Liver (tissue), 9 donors: ENCODE measurements around the gene SEC11C. TPM values are rescaled to one million over a fixed set of nuclear protein-coding genes. Genes with fewer than 3 reads are reported as not detected.

Experiments used
- DNase-seq: peaks from one replicate; pipeline ENCODE4 v3.0.0-alpha.2; 2017; ENCODE audit warnings: low spot score
- H3K27ac ChIP-seq, 2 donors: one replicate each; pipeline ENCODE4 v1.7.0; 2013; ENCODE audit warnings: inconsistent platforms in 2 of 2, low read length in 2 of 2, control low read depth in 1 of 2, low read depth in 1 of 2, mild to moderate bottlenecking in 1 of 2
- H3K27me3 ChIP-seq, 4 donors: one replicate each; pipeline versions ENCODE4 v1.6.1 to v1.7.0; 2013; ENCODE audit warnings: low read length in 3 of 4, inconsistent platforms in 1 of 4, mild to moderate bottlenecking in 1 of 4, moderate library complexity in 1 of 4; ENCODE audit not compliant: control insufficient read depth in 4 of 4, insufficient read depth in 4 of 4
- H3K36me3 ChIP-seq, 4 donors: one replicate each; pipeline versions ENCODE4 v1.6.1 to v1.7.0; 2013; ENCODE audit warnings: low read length in 3 of 4, mild to moderate bottlenecking in 3 of 4, low read depth in 1 of 4, moderate library complexity in 1 of 4; ENCODE audit not compliant: control insufficient read depth in 4 of 4, insufficient read depth in 3 of 4
- H3K4me1 ChIP-seq, 4 donors: one replicate each; pipeline versions ENCODE4 v1.6.1 to v1.7.0; 2013; ENCODE audit warnings: low read length in 3 of 4, mild to moderate bottlenecking in 3 of 4, moderate library complexity in 1 of 4; ENCODE audit not compliant: control insufficient read depth in 4 of 4, insufficient read depth in 4 of 4
- H3K4me3 ChIP-seq, 3 donors: one replicate each; pipeline versions ENCODE4 v1.6.1 to v1.7.0; 2013; ENCODE audit warnings: low read length in 3 of 3, control low read depth in 1 of 3, low read depth in 1 of 3, mild to moderate bottlenecking in 1 of 3
- H3K9ac ChIP-seq, 2 donors: one replicate each; pipeline ENCODE4 v1.7.0; 2013; ENCODE audit warnings: low read length in 2 of 2, mild to moderate bottlenecking in 2 of 2, moderate library complexity in 2 of 2, control low read depth in 1 of 2, low read depth in 1 of 2
- H3K9me3 ChIP-seq, 4 donors: one replicate each; pipeline versions ENCODE4 v1.6.1 to v1.7.0; 2013; ENCODE audit warnings: low read length in 3 of 4; ENCODE audit not compliant: control insufficient read depth in 4 of 4
- EGR1 ChIP-seq, 2 donors: IDR thresholded peaks; 2 replicates each; pipeline ENCODE4 v1.6.1; 2016 to 2018; ENCODE audit warnings: antibody characterized with exemption in 2 of 2, low read depth in 2 of 2
- FOXA1 ChIP-seq: IDR thresholded peaks from 2 replicates; pipeline ENCODE4 v1.6.1; 2016; ENCODE audit warnings: antibody characterized with exemption
- FOXA2 ChIP-seq: IDR thresholded peaks from 2 replicates; pipeline ENCODE4 v1.6.1; 2016; ENCODE audit warnings: antibody characterized with exemption
- GABPA ChIP-seq, 2 donors: IDR thresholded peaks in 1 of 2; conservative IDR thresholded peaks in 1 of 2; 2 replicates each; pipeline ENCODE4 v1.6.1; 2016; ENCODE audit warnings: antibody characterized with exemption in 2 of 2, mild to moderate bottlenecking in 1 of 2, moderate library complexity in 1 of 2
- HNF4A ChIP-seq, 2 donors: conservative IDR thresholded peaks; 2 replicates each; pipeline ENCODE4 v1.6.1; 2016; ENCODE audit warnings: antibody characterized with exemption in 2 of 2, mild to moderate bottlenecking in 2 of 2
- HNF4G ChIP-seq: IDR thresholded peaks from 2 replicates; pipeline ENCODE4 v1.6.1; 2016; ENCODE audit warnings: antibody characterized with exemption
- NR2F2 ChIP-seq: IDR thresholded peaks from 2 replicates; pipeline ENCODE4 v1.6.1; 2016; ENCODE audit warnings: antibody characterized with exemption
- RAD21 ChIP-seq, 2 donors: IDR thresholded peaks; 2 replicates each; pipeline ENCODE4 v1.6.1; 2016; ENCODE audit warnings: antibody characterized with exemption in 2 of 2, mild to moderate bottlenecking in 2 of 2
- RXRA ChIP-seq, 2 donors: IDR thresholded peaks; 2 replicates each; pipeline ENCODE4 v1.6.1; 2017 to 2018; ENCODE audit warnings: antibody characterized with exemption in 2 of 2, mild to moderate bottlenecking in 1 of 2
- TAF1 ChIP-seq: conservative IDR thresholded peaks from 2 replicates; pipeline ENCODE4 v1.6.1; 2016; ENCODE audit warnings: antibody characterized with exemption, mild to moderate bottlenecking
- YY1 ChIP-seq: IDR thresholded peaks from 2 replicates; pipeline ENCODE4 v1.6.1; 2016; ENCODE audit warnings: antibody characterized with exemption, mild to moderate bottlenecking
- WGBS: extraction: QIAGEN DNeasy Blood & Tissue Kit; methylation state at CpG from one replicate; pipeline ENCODE4 v1.1.7; 2013; 5-methylcytosine and 5-hydroxymethylcytosine counted together
- polyA plus RNA-seq, 2 donors: library from polyadenylated mRNA; stranded (reverse) in 1 of 2; unstranded in 1 of 2; fragments of 200-250 nt in 1 of 2; fragments of >200 nt in 1 of 2; fragmentation: Nextera tagmentation in 1 of 2; extraction: Ambion mirVana in 1 of 2; gene quantifications; one replicate each; pipeline versions ENCODE4 v1.2.1 to v1.2.3, GENCODE V29; 2013 to 2015
- total RNA-seq, 2 donors: library from RNA; depleted of rRNA; stranded (reverse); fragments of >200 nt; gene quantifications; one replicate each; pipeline ENCODE4 v1.2.3, GENCODE V29; 2014
- TF ChIP-seq, protein P1 (sequence below): IDR thresholded peaks from 2 replicates; pipeline ENCODE4 v1.6.1; 2016; ENCODE audit warnings: antibody characterized with exemption
- TF ChIP-seq, protein P2 (sequence below): IDR thresholded peaks from 2 replicates; pipeline ENCODE4 v1.6.1; 2016; ENCODE audit warnings: antibody characterized with exemption
- TF ChIP-seq, protein P3 (sequence below): fragments of 150-350 bp; IDR thresholded peaks from 2 replicates; pipeline ENCODE4 v1.5.1; 2017; ENCODE audit warnings: improper control_type of control experiment, low read depth, low read length; ENCODE audit not compliant: missing input control
- TF ChIP-seq, protein P4 (sequence below): IDR thresholded peaks from 2 replicates; pipeline ENCODE4 v1.6.1; 2016; ENCODE audit warnings: antibody characterized with exemption
- donor health status: healthy.
- donor health status: healthy.
- donor health status: healthy.
- donor health status: healthy.
- donor health status: healthy.

Gene SEC11C
- total and polyA plus RNA-seq, 4 donors, result 106 to 206 (median 156) TPM

DNA sequence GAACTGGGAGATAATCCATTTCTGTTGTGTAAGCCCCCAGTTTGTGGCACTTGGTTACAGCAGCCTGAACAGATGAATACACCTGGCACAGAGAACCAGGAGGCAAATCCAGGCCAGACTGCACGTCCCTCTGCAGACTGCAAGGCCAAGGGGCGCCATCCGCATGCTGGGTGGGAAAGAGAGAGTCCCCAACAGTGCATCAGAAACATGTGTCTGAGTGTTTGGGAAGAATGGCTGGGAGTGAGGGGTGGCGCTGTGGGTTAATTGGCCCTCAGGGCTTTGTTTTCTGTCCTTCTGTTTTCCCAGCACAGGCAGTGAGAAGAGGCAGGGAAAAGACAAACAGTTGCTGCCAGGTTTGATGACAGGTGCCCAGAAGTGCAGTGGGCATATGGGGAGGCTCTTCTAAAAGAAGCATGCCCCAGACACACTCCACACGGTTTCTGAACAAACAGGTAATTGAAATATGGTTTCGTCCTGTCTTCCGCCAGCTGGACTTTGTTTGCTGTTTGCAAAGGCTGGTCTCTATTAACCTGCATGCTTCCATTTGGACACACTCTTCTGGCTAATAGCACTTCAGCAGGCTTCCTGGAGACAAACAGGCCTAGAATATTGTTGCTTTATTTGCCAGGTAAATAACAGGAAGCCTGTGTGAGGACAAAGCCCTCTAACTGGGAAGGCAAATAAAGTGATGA is 43.4 kb upstream of the SEC11C start (continued):
- TF ChIP-seq GABPA (IDR thresholded peaks at IDR 0.05 in 1 of 2, conservative IDR thresholded peaks at IDR 0.05 in 1 of 2) (no peak), EGR1 (IDR thresholded peaks at IDR 0.05; ENCODE audit: low read depth in 2 of 2) (no peak), HNF4A (conservative IDR thresholded peaks at IDR 0.05) (no peak), FOXA2 (no peak), TAF1 (no peak), FOXA1 (no peak), YY1 (no peak)
- TF ChIP-seq, protein P1, sequence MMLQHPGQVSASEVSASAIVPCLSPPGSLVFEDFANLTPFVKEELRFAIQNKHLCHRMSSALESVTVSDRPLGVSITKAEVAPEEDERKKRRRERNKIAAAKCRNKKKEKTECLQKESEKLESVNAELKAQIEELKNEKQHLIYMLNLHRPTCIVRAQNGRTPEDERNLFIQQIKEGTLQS, result no peak

DNA sequence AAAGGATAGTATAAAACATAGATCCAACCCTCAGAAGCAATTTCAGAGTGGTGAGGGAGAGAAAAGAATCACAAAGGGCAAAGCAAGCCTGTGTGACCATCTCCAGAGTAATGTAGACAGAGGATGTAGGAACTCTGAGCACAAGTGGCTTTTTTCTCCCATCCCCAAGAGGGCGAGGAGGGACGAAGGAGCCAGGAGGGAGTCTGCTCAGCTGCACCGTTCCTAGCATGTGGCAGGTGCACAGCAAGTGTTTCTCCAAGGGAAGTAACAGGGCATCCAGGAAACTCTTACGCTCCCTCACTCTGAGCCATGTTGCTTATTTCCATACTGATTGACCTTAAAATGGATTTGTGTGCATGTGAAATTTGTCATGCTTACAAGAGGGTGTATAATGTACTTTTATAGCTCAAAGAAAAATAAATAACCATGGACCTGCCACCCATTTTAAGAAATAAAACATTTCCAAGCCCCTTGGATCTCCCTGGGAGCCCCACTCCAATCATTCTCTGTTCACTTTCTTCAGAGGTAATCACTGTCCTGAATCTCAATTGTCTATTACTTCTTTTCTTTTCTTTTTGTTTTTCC is 37.8 kb upstream of the SEC11C start:
- DNase-seq, result no peak
- Histone ChIP-seq H3K36me3 (no peaks in the 10 kb centered on the region), H3K9ac (no peak overlapping the region), H3K27ac (no peak overlapping the region), H3K4me3 (no peak overlapping the region), H3K9me3 (peaks cover 0 to 7% (median 0%) of the 10 kb centered on the region in 4 donors), H3K27me3 (peaks cover 0 to 7% (median 2%) of the 10 kb centered on the region in 4 donors), H3K4me1 (no peaks in the 10 kb centered on the region)
- WGBS, result 43% methylated on average over 4 of the region's 4 CpGs
- TF ChIP-seq EGR1 (IDR thresholded peaks at IDR 0.05; ENCODE audit: low read depth in 2 of 2), result no peak
- TF ChIP-seq, protein P2, sequence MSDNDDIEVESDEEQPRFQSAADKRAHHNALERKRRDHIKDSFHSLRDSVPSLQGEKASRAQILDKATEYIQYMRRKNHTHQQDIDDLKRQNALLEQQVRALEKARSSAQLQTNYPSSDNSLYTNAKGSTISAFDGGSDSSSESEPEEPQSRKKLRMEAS, result no peak

DNA sequence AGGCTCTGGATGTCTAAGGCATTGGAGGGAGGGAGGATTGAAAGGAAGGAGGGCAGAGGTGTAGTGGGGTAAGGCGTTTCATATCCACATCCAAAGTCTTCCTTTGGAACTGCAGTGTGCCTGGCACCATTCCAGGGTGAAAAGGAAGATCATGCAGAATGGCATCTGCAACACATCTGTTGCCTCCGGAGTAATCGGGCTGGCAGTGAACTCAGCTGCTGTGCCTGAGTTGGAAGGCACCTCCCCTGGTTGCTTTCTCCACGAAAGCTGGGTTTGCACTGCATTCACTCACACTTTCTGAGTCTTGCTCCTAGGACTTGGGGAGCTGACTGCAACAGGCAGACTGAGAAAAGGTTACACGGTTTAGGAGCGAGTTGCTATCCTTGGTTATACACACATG is 30.3 kb upstream of the SEC11C start:
- Histone ChIP-seq H3K27me3 (peaks cover 0 to 12% (median 3%) of the 10 kb centered on the region in 4 donors), H3K9me3 (peaks cover 0 to 7% (median 0%) of the 10 kb centered on the region in 4 donors), H3K9ac (no peak overlapping the region), H3K27ac (no peak overlapping the region), H3K4me1 (no peaks in the 10 kb centered on the region), H3K4me3 (no peak overlapping the region), H3K36me3 (no peaks in the 10 kb centered on the region)
- TF ChIP-seq, protein P3, sequence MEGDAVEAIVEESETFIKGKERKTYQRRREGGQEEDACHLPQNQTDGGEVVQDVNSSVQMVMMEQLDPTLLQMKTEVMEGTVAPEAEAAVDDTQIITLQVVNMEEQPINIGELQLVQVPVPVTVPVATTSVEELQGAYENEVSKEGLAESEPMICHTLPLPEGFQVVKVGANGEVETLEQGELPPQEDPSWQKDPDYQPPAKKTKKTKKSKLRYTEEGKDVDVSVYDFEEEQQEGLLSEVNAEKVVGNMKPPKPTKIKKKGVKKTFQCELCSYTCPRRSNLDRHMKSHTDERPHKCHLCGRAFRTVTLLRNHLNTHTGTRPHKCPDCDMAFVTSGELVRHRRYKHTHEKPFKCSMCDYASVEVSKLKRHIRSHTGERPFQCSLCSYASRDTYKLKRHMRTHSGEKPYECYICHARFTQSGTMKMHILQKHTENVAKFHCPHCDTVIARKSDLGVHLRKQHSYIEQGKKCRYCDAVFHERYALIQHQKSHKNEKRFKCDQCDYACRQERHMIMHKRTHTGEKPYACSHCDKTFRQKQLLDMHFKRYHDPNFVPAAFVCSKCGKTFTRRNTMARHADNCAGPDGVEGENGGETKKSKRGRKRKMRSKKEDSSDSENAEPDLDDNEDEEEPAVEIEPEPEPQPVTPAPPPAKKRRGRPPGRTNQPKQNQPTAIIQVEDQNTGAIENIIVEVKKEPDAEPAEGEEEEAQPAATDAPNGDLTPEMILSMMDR, result no peak
- no peak for TF ChIP-seq HNF4G
- TF ChIP-seq EGR1 (IDR thresholded peaks at IDR 0.05; ENCODE audit: low read depth in 2 of 2), result no peak
- TF ChIP-seq NR2F2, result no peak
- no peak for TF ChIP-seq GABPA (IDR thresholded peaks at IDR 0.05 in 1 of 2, conservative IDR thresholded peaks at IDR 0.05 in 1 of 2)
- TF ChIP-seq YY1, result no peak
- no peak for TF ChIP-seq FOXA2
- TF ChIP-seq RAD21 (IDR thresholded peaks at IDR 0.05), result no peak
- no peak for TF ChIP-seq RXRA (IDR thresholded peaks at IDR 0.05)
- TF ChIP-seq FOXA1, result no peak
- TF ChIP-seq, protein P4, sequence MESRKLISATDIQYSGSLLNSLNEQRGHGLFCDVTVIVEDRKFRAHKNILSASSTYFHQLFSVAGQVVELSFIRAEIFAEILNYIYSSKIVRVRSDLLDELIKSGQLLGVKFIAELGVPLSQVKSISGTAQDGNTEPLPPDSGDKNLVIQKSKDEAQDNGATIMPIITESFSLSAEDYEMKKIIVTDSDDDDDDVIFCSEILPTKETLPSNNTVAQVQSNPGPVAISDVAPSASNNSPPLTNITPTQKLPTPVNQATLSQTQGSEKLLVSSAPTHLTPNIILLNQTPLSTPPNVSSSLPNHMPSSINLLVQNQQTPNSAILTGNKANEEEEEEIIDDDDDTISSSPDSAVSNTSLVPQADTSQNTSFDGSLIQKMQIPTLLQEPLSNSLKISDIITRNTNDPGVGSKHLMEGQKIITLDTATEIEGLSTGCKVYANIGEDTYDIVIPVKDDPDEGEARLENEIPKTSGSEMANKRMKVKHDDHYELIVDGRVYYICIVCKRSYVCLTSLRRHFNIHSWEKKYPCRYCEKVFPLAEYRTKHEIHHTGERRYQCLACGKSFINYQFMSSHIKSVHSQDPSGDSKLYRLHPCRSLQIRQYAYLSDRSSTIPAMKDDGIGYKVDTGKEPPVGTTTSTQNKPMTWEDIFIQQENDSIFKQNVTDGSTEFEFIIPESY, result no peak
- no peak for TF ChIP-seq TAF1
- no peak for TF ChIP-seq HNF4A (conservative IDR thresholded peaks at IDR 0.05)
- no peak for DNase-seq
- WGBS, result 61% methylated on average over 6 of the region's 6 CpGs
